GM21576 (cell line): ENCODE measurements around the gene TEX14.

Experiments used
- ATAC-seq: cut with Tn5 transposase; IDR thresholded peaks from one replicate; pipeline ENCODE4 v1.9.1; 2021; ENCODE audit warnings: mild to moderate bottlenecking, moderate library complexity; ENCODE audit not compliant: unreplicated experiment

TEX14 gene

DNA sequence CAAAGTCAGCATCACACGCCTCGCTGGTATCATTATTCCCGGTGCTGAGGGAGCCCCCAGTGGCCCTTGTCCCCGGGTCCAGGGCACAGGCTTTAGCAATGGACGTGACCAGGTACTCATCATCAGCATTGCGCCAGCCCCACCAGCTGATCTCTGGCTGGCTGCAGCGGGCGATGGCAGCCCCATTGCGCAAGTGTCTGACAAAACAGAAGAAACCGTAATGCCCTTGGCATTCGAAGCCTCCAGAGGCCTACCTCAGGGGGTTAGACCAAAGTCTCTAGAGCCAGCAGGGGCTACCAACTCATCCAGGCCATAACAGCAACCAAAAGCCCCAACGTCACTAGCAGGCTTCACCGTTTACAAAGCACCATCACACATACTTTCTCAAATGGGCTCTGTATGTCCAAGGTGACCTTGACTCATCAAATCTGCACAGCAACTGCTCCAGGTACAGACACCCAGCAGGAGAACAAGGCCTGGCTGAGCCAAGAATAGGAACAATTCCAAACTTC, 184.7 kb downstream of the TEX14 start:
- ATAC-seq: no peak
